MCF 10A (cell line): ENCODE measurements around the gene SPSB4. TPM values are rescaled to one million over a fixed set of nuclear protein-coding genes. Genes with fewer than 3 reads are reported as not detected.

Source experiments
- BruUV-seq: library from RNA; stranded (reverse); fragments of 400-500 nt; replicated peaks from 2 replicates; lab custom pipeline; 2021; lab: Mats Ljungman, UMichigan
- CTCF ChIA-PET: fragments of 300-600 bp; sonication (Branson Sonifier 250); formaldehyde crosslinking; extraction: SDS; loops from one replicate; lab custom pipeline; 2021; ENCODE audit warnings: antibody characterized with exemption, inconsistent platforms; lab: Yijun Ruan, JAX
- POLR2A ChIA-PET: fragments of 300-600, 350-650 bp; sonication (Branson Sonifier 250); formaldehyde crosslinking; extraction: SDS; loops from one replicate; lab custom pipeline; 2020; ENCODE audit warnings: antibody characterized with exemption, inconsistent platforms; lab: Yijun Ruan, JAX
- DNase-seq: peaks from one replicate; pipeline ENCODE4 v3.0.0-alpha.2; 2018; ENCODE audit not compliant: unreplicated experiment
- H3K27ac Mint-ChIP-seq: one replicate; pipeline ENCODE4 v1.8.0; 2022; ENCODE audit warnings: mild to moderate bottlenecking, low read depth, mixed read lengths; ENCODE audit not compliant: unreplicated experiment
- H3K27me3 Mint-ChIP-seq: one replicate; pipeline ENCODE4 v1.8.0; 2022; ENCODE audit warnings: mixed read lengths; ENCODE audit not compliant: insufficient read depth, unreplicated experiment
- H3K36me3 Mint-ChIP-seq: one replicate; pipeline ENCODE4 v1.8.0; 2022; ENCODE audit warnings: mild to moderate bottlenecking, moderate library complexity, mixed read lengths; ENCODE audit not compliant: insufficient read depth, unreplicated experiment
- H3K4me1 Mint-ChIP-seq: one replicate; pipeline ENCODE4 v1.8.0; 2022; ENCODE audit warnings: mixed read lengths; ENCODE audit not compliant: insufficient read depth, unreplicated experiment
- H3K4me3 Mint-ChIP-seq: one replicate; pipeline ENCODE4 v1.8.0; 2022; ENCODE audit warnings: mild to moderate bottlenecking, moderate library complexity, mixed read lengths; ENCODE audit not compliant: unreplicated experiment
- H3K9me3 Mint-ChIP-seq: one replicate; pipeline ENCODE4 v1.8.0; 2022; ENCODE audit warnings: mixed read lengths; ENCODE audit not compliant: unreplicated experiment
- CTCF ChIP-seq: fragments of 200-600 bp; IDR thresholded peaks from one replicate; pipeline ENCODE4 v1.8.0; 2022; ENCODE audit warnings: antibody characterized with exemption, mild to moderate bottlenecking; ENCODE audit not compliant: unreplicated experiment
- intact Hi-C: fragments of 100-400 bp; cut with micrococcal nuclease; formaldehyde crosslinking; loops from 2 replicates; pipeline ENCODE4 v1.14.1; 2022
- total RNA-seq: library from RNA; stranded (reverse); gene quantifications from 2 replicates; pipeline ENCODE4 v1.2.3, GENCODE V29; 2022

Gene SPSB4
- total RNA-seq, 1 experiment from 2014 or later: not detected

- H3K36me3 Mint-ChIP-seq: no peaks in the 10 kb centered on the region
- ChIA-PET CTCF (interaction anchor here (0.7 kb wide), 1 partner anchor 23 kb away, joined by 3 read pairs; no protein-coding TSS in a partner anchor), POLR2A (interaction anchor here (0.7 kb wide), 1 partner anchor 11 kb away, joined by 3 read pairs; no protein-coding TSS in a partner anchor)
- H3K4me1 Mint-ChIP-seq: no peaks in the 10 kb centered on the region
- no peak overlapping the region for H3K4me3 Mint-ChIP-seq
- DNase-seq: no peak
- BruUV-seq: no TSS peak
- H3K9me3 Mint-ChIP-seq: no peaks in the 10 kb centered on the region
- no peak overlapping the region for H3K27ac Mint-ChIP-seq
- no peak for TF ChIP-seq CTCF
- H3K27me3 Mint-ChIP-seq: peaks cover 31% of the 10 kb centered on the region
- intact Hi-C loops: no loop called here
Measured at GRCh38 chr3:141063831-141064230, 12.7 kb downstream of the SPSB4 start.

GRCh38 chr3:141064255-141064926 is 13.2 kb downstream of the SPSB4 start:
- Mint-ChIP-seq H3K4me1 (no peaks in the 10 kb centered on the region), H3K27ac (no peak overlapping the region), H3K27me3 (peaks cover 31% of the 10 kb centered on the region), H3K36me3 (no peaks in the 10 kb centered on the region), H3K4me3 (no peak overlapping the region), H3K9me3 (no peaks in the 10 kb centered on the region)
- ChIA-PET CTCF (interaction anchor here (0.7 to 0.9 kb wide), 2 partner anchors 11 to 1542 kb away, joined by 3 to 4 read pairs; no protein-coding TSS in a partner anchor), POLR2A (interaction anchor here (0.7 kb wide), 1 partner anchor 11 kb away, joined by 3 read pairs; no protein-coding TSS in a partner anchor)
- intact Hi-C loops: no loop called here
- no peak for DNase-seq
- BruUV-seq: no TSS peak
- TF ChIP-seq CTCF: no peak

GRCh38 chr3:141065258-141065657 is 14.1 kb downstream of the SPSB4 start:
- Mint-ChIP-seq H3K4me1 (no peaks in the 10 kb centered on the region), H3K27me3 (peaks cover 31% of the 10 kb centered on the region), H3K36me3 (no peaks in the 10 kb centered on the region), H3K27ac (no peak overlapping the region), H3K9me3 (no peaks in the 10 kb centered on the region), H3K4me3 (no peak overlapping the region)
- no TSS peak for BruUV-seq
- TF ChIP-seq CTCF: no peak
- ChIA-PET CTCF (interaction anchor here (0.7 to 0.9 kb wide), 2 partner anchors 11 to 1543 kb away, joined by 3 to 4 read pairs; no protein-coding TSS in a partner anchor), POLR2A (no interaction called here)
- DNase-seq: no peak
- intact Hi-C loops: no loop called here
